NCI-H2227 (cell line): ENCODE measurements around the gene DESI2.
"Not testable (repeated sequence)": the region's sequence is repeated elsewhere in the genome, so short reads cannot be mapped to it uniquely, and the experiment has no call there.

ENCODE experiments used
- DNase-seq: peaks from one replicate; lab custom pipeline; 2025; ENCODE audit not compliant: unreplicated experiment; lab: John Stamatoyannopoulos, UW

The DESI2 gene

DNA sequence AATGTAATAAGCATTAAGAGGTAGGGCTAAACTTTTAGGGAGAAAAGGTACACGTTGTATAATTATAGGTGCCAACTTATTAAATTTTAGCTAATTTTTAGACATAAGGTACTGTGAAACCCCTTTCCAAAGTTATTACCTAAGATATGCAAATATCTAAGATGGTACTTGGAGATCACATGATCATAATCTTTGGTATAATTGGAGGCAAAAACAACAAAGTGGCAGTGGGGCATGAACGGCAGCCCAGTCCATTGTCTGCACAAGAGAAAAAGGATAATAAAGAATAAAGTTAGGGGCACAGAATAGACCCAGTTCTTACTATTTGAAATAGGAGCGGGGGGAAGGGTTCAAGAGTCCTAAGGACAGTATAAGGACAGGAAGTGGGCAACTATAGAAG is 51.2 kb downstream of the DESI2 start:
- no peak for DNase-seq

DNA sequence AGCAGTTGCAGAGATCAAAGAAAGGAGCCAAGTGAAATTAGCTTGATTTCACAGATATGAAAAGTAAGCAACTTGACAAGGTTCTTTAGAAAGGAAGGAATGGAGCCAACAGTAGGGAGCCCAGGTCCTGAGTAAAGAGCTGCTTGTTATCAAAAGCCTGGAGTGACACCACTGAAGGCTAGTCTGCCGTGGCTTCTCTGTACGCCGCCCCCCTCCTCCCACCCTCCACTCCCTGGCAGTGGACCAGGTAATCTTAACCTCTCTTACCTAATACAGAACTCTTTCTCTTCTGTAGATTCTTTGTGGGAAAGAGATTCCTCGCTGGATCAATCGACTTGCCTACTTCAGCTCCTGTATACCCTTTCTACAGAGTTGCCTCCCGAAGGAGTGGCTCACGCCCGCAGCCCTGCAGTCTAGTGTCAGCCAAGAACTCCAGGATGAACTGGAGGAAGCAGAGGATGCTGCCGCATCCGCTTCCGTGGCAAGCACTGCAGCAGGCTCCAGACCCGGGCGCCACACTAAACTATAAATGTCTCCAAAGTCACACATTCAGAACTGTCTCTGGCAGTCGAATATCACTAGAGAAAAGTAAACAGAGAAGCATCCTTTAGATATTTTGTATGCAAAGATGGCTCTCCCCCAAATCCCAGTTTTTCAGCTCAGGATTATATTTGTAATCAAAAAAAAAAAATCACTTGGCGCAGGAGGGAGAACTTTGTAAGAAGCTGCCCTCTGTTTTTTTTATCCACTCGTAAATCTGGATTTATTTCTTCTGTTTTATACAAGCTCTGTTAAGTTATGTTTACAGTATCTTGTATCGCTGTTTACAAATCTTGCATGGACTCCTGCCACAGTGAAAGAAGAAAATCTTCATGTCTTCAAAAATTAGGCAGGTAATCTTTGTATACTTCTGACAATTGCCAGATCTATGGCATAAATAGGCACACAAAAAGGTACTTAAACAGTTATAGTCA is 52.6 kb downstream of the DESI2 start:
- DNase-seq: no peak

DNA sequence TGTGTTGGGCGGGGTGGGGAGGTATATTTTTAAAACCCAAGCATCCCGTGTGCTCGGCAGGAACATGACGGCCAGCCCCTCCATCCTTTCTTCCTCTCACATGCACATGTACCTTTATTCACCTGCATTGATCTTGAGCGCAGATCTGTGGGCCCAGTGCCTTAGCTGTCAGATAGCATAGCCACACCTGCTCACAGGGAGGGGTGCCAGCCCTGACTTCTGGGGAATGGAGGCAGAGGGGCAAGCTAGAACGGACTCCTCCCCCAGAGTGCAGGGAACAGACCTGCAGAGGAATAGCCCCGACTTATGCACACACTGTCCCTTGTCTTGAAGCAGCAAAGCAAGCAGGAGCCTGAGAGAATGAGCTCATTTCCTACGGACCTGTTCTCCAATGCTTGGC is 56.1 kb downstream of the DESI2 start:
- no peak for DNase-seq

DNA sequence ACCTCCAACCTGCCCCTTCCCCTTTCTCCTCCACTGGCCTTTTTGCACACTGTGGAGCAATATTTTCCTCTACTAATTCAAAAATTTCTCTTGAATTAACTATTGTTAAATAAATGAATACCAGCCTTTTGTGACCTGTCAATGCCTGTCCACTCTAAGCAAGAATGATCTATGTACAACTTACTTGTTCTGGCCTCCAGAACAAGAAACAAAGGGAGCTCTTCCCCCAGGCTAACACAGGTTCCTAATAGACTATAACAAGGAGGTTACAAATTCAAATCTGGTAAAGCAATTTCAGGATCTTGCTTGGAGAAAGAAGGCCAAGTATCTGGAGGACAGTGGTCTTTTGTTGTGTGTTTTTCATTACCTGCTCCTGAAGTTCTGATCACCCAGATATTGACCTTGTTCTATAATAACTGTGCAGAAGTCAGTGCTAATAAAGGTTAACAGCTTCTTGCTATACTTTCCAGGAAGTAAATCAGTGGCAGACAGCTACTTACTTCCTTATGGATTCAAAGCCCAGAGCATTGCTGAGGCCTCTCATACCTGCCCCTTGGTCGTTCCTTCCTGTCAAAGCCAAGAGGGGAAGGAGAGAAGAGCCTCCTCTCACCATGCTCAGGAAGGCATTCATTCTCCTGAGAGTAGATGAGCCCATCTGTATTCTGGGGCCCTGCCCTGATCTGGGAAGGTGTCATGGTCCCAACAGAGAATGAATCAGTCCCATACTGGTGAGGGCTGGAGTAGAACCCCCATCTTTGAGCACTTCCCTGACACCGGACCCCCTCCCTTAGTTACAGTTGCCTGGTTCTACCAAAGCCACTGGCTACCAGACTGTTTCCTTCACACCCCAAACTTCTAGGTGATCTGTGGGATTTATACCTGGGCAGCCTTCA is 56.8 kb downstream of the DESI2 start:
- DNase-seq: no peak

DNA sequence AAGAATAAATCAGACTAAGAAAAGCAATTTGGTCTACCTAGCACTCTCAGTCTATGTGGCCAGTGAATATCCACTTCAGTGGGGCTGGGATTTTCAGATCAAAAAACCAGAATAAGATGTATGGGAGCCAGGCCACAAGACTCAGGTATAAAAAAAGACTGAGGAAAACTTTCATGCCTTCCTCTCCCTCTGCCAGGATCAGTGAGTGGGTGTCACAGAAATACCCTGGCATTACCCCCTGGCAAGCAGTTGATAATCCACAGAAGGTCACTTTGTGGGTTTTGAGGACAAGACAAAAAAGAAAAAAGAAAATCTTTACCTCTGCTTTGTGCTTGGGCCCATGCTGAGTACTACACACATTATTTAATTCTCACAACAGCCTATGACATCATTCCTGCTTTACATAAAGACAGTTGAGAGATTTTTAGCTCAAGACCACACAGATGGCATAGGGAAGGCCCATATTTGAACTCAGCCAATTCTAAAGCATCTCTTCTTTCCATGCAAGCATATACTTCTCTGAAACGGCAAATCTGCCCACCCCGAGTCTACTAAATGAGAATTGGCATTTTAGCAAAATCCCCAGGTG is 57.6 kb downstream of the DESI2 start:
- no peak for DNase-seq

DNA sequence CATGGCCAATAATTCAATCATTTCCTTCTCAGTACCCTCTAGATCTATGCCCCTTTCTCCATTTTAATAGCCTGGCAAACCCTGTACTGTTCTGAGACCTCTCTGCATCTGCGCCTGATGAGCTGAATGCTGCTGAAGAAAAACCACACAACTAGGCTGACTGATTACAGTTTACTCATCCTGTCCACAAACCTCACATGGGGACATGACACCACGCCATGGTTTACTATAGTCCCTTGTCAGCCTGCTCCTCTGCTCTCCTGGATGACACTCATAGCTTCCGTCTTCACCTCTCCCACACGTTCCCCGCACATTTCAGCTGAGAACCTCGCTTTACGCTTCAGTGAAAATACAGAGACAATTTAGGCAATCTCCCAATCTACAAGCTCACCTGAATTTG is 59.7 kb downstream of the DESI2 start:
- no peak for DNase-seq

DNA sequence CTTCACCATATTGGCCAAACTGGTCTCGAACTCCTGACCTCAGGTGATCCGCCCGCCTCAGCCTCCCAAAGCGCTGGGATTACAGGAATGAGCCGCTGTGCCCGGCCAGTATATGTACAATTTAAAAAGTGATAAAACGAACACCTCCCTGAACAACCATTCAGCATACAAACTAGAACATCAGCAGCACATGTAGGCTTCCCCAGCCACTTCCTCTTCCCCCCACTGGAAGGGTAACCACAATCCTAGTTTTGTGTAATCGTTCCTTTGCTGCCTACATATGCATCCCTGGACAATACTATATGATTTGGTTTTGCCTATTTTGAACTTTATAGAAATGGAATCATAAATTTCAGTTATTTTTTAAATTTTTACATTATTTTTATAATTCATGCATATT is 60.4 kb downstream of the DESI2 start:
- no peak for DNase-seq

DNA sequence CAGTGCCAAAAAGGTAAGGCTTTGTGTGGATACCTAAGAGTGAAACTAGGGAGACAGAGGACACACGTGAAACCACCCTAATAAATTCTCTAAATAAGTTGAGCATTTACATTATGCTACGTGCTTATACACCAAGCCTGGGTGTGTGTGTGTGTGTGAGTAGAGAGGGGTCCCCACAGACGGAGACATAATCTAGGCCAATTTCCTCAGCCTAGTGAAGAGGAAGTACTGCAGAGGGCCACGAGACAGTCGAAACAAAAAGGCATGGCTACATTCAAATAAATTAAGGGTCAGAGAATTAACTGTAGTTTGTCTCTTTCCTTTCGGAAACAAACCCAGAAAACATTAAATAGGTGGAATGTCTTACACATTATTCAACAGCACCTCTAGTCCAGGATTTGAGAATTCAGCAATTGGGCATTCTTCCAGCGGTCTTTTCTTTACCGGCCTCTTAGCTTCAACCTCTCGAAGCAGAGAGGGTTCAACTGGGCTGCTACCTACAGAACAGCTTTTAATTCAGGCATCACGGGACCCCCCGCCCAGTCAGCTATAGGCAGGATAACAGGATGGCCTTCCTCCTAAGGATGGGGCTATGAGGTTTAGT is 75.0 kb downstream of the DESI2 start:
- DNase-seq: no peak

DNA sequence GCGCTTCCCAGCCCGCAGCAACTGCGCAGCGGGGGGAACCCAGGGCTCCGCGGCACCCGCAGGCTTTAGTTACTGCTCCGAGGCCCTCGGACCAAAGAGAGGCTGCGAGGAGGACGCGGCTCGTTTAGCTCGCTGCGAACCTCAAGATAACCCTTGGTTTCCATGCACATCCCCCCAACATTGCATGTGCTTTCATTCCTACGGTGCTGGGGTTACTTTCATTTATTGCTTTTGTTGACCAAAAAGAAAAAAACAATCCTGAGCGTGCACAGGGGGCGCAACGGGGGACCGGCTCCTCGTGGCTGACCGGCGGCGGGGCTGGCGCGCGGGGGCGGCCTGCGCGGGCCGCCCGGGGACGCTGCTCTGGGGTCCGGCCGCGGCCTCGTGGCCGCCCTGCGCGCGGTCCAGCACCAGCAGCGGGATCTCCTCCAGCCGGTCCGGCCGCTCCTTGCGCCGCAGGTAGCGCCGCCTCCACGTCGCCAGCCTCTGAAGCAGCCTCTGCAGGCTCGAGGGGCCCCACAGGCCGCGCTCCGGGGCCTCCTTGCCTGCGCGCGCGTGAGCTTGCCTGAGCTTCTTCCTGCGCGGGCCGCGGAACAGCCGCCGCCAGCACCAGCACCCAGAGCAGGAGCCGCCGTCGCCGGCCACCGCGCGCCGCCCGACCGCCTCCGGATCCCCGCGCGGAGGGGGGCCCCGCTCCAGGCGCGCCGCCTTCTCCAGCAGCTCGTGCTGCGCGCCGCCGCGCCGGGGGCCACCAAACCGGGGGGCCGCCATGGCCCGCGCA is 77.4 kb downstream of the DESI2 start:
- peak; percentile 69 for DNase-seq

DNA sequence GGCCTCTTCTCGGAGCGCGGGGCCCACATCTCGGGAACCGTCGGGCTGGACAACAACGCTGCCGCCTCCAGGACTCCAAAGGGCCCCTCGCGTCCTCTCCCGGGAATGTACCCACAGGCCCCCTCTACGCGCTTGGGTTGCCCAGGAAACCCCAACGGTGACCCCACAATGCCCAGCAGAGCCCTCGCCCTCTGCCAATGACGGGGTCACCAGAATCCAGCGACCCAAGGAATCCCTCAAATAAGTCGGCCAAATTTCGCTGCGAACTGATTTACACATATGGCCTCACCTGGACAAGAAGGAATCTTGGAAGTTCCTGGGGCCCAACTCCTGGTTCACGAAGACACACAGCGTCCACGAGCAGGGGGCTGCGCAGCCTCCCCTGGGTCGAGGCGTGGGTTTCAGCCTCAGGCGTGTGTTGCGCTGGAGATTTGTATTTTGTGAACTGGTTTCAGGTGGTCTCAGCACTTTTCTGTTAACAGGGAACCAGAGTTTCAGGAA is 78.1 kb downstream of the DESI2 start:
- no peak for DNase-seq

DNA sequence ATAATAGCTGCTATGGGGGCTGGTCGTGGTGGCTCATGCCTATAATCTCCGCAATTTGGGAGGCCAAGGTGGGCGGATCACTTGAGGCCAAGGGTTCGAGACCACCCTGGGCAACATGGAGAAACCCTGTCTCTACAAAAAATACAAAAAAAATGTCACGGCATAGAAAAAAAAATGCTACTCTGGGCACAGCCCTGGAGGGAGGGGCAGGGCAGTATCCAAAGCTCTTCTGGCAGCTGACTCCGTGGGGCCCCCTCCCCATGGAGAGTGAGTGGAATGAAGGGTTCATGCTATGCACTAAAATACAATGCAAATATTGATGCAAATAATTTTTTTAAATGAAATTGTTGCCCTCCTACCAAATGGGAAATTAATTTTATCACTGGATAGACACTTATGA is 78.7 kb downstream of the DESI2 start:
- no peak for DNase-seq

DNA sequence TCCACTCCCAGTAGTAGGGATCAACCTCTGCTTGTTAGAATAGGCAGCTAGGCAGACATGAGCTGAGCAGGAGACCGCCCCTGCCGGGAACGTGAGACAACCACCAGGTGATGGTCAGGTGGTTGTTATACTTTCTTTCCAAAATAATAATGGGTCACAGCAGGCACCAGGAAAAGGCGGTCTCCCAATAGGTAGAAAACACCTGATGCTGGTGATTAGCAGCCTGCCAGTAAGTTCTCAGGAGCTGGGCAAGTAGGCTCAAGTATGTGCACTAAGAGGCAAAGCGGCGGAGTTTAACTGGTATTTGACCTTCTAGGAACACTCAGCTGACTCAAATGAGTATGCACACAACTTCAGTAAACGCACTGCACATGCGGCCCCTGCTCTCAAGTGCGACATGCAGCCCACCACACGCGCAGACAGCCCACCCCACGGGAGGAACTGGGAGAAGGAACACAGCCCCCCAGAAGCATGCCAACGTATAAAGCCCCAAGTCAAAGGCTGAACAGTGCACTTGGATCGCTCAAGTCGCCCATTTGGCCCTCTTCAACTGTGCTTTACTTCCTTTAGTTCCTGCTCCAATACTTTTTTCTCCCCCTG is 80.0 kb downstream of the DESI2 start:
- DNase-seq: no peak

DNA sequence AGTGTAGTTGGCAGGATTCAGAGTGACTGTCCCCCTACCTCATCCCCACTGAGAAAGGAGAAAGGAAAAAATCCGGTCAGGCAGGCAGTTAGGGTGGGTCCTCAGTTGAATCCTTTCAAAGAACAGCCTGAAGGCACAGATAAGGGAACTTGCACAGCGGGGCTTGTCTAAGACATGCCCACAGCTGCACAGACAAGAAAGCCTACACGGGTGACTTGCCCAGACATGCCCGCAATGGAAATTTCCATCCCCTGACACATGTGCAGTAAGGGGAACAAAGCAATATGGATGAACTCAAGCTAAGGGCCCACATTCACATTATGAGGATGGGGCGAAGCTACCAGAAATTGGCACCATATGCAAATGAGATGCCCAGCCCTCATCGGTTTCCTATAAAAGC is 82.5 kb downstream of the DESI2 start:
- DNase-seq: no peak

DNA sequence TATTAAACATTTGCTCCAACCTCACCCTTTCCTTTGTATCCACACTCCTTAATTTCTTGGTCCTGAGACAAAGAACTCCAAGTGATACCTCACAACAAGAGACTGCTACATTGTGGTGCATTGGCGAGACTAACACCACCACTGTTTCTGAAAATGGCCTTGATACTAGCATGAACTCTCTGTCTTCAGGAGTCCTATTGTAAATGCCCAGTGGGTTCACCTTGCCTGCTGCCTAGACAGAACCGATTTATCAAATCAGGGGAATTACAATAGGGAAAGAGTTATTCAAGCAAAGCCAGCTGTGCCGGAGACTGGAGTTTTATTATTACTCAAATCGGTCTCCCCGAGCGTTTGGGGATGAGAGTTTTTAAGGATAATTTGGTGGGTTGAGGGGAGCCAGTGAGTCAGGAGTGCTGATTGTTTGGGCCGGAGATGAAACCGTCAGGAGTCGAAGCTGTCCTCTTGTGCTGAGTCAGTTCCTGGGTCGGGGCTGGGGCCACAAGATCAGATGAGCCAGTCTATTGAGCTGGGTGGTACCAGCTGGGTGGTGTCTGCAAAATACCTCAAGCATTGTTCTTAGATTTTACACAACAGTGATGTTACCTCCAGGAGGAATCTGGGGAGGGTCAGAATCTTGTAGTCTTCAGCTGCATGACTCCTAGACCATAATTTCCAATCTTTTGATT is 83.1 kb downstream of the DESI2 start:
- no peak for DNase-seq

DNA sequence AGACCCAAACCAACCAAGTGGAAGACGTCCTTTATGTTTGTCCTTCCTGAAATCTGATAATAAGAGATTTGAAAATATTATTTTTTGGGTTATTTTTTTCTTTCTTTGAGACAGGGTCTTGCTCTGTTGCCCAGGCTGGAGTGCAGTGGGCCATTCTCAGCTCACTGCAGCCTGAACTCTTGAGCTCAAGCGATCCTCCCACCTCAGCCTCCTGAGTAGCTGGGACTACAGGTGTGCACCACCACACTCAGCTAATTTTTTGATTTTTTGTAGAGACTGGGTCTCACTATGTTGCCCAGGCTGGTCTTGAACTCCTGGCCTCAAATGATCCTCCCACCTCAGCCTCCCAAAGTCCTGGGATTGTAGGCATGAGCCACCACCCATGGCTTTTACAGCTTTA is 86.2 kb downstream of the DESI2 start:
- DNase-seq: not testable (repeated sequence)

DNA sequence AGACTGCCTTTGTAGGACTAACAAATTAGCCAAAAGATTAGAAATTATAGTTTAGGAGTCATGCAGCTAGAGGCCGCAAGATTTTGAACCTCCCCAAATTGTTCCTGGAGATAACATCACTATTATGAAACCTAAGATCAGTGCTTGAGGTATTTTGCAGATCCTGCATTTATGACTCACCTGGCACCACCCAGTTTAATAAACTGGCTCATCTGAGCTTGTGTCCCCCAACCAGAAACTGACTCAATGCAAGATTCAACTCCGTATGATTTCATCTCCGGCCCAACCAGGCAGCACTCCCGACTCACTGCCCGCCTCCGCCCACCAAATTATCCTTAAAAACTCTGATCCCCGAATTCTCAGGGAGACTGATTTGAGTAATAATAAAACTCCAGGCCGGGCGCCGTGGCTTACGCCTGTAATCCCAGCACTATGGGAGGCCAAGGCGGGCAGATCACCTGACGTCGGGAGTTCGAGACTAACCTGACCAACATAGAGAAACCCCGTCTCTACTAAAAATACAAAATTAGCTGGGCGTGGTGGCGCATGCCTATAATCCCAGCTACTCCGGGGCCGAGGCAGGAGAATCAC is 87.2 kb downstream of the DESI2 start:
- not testable (repeated sequence) for DNase-seq

DNA sequence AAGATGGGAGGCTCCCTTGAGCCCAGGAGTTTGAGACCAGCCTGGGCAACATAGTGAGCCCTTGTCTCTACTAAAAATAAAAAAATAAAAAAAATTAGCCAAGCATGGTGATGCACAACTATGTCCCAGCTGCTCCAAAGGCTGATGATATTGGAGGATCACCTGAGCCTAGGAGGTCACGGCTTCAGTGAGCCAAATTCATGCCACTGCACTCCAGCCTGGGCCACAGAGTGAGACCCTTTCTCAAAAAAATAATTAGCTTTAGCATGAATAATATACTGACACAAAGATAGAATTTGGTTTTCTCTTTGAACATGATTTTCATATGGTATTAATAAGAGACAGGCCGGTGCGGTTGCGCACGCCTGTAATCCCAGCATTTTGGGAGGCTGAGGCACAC is 88.8 kb downstream of the DESI2 start:
- DNase-seq: no peak

DNA sequence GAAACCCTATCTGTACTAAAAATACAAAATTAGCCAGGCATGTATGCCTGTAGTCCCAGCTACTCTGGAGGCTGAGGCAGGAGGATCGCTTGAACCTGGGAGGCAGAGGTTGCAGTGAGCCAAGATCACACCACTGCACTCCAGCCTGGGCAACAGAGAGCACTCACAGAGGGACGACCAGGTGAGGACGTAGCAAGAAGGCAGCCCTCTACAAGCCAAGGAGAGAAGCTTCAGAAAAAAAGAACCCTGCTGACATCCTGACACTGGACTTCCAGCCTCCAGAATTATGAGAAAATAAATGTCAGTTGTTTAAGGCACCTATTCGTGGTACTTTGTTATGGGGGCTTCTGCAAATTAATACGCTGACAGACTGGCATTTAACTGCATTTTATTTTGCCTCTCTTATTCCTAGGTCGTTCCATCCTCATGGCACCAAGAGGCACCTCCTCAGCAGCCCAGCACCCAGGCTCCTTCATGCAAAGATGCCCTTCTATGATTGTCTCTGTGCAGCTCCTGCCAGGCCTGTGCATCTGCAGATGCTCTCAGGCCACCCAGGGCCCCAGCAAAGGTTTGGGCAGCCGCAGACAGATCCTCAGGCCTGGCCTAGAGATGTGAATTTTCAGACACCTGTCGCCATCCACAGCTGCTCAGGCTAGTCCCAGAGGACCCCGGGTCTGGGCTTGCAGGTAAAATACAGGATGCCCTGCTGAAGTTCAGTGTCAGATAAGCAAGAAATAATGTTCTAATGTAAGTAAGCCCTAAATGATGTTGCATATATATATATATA is 96.5 kb downstream of the DESI2 start:
- DNase-seq: no peak
